Uterus (tissue), 4 donors: ENCODE results near the gene MEST. TPM values are rescaled to one million over a fixed set of nuclear protein-coding genes. Genes with fewer than 3 reads are reported as not detected.

ENCODE experiments used
- DNase-seq, 2 donors: peaks; one replicate each; pipeline ENCODE4 v3.0.0-alpha.2; 2019 to 2020
- H3K27ac ChIP-seq, 2 donors: fragments of 200-600 bp; sonication (generic); 1 replicate in 1 of 2; 2 replicates in 1 of 2; pipeline ENCODE4 v1.5.1; 2016 to 2018
- H3K27me3 ChIP-seq, 2 donors: fragments of 200-600 bp; sonication (generic); one replicate each; pipeline ENCODE4 v1.5.1; 2018 to 2019; ENCODE audit warnings: control low read depth in 1 of 2
- H3K36me3 ChIP-seq, 2 donors: fragments of 200-600 bp; sonication (generic); one replicate each; pipeline ENCODE4 v1.5.1; 2019; ENCODE audit warnings: control low read depth in 1 of 2
- H3K4me1 ChIP-seq, 2 donors: fragments of 200-600 bp; sonication (generic); one replicate each; pipeline ENCODE4 v1.5.1; 2018 to 2019; ENCODE audit warnings: control low read depth in 1 of 2
- H3K4me3 ChIP-seq, 2 donors: fragments of 200-600 bp; sonication (generic); 1 replicate in 1 of 2; 2 replicates in 1 of 2; pipeline ENCODE4 v1.5.1; 2018 to 2019; ENCODE audit warnings: mild to moderate bottlenecking in 1 of 2
- H3K9me3 ChIP-seq, 2 donors: fragments of 200-600 bp; sonication (generic); one replicate each; pipeline ENCODE4 v1.5.1; 2019; ENCODE audit warnings: control low read depth in 1 of 2
- CTCF ChIP-seq, 4 experiments: fragments of 200-600 bp in 2 of 4; fragments of 450-650 bp in 2 of 4; sonication (generic) in 2 of 4; IDR thresholded peaks; one replicate each; pipeline ENCODE4 v1.5.1; 2016 to 2019; ENCODE audit warnings: antibody characterized with exemption in 4 of 4, mild to moderate bottlenecking in 2 of 4, moderate library complexity in 1 of 4
- POLR2A ChIP-seq, 2 donors: fragments of 450-650 bp; IDR thresholded peaks; one replicate each; pipeline ENCODE4 v1.6.1; 2016; ENCODE audit warnings: antibody characterized with exemption in 2 of 2, mild to moderate bottlenecking in 1 of 2, moderate library complexity in 1 of 2
- intact Hi-C: fragments of 100-400 bp; cut with DNase I; formaldehyde crosslinking; loops from one replicate; pipeline ENCODE4 v1.15.1; 2023; ENCODE audit warnings: low total_unique reads
- total RNA-seq, 4 donors: library from RNA; depleted of rRNA in 3 of 4; stranded (reverse); fragments of >200 nt in 3 of 4; gene quantifications; one replicate each; pipeline versions ENCODE4 v1.1.0 to v1.2.4, GENCODE V29; 2014 to 2023
- donor health status: DM: yes; HTN: yes; CAD: no.

Gene MEST
- total RNA-seq, 4 donors from 2014 or later, result 7.7 to 462 (median 23.7) TPM

GRCh38 chr7:130493275-130493873 lies 1.5 kb downstream of the MEST start:
- DNase-seq, result no peak
- peak overlapping the region; percentile 28 to 32 for H3K4me3 ChIP-seq
- TF ChIP-seq POLR2A (IDR thresholded peaks at IDR 0.05) (no peak), CTCF (IDR thresholded peaks at IDR 0.05) (no peak)
- no peaks in the 10 kb centered on the region for H3K9me3 ChIP-seq
- H3K4me1 ChIP-seq, result no peaks in the 10 kb centered on the region
- peak overlapping the region; percentile 42 to 76 for H3K27ac ChIP-seq
- H3K36me3 ChIP-seq, result no peaks in the 10 kb centered on the region
- H3K27me3 ChIP-seq, result no peaks in the 10 kb centered on the region
- intact Hi-C loops, result no loop called here

GRCh38 chr7:130494431-130494858 lies 2.6 kb downstream of the MEST start:
- intact Hi-C loops, result no loop called here

GRCh38 chr7:130500463-130500862 lies 8.6 kb downstream of the MEST start:
- Histone ChIP-seq H3K27me3 (no peaks in the 10 kb centered on the region), H3K27ac (no peak overlapping the region), H3K4me1 (no peaks in the 10 kb centered on the region), H3K9me3 (no peaks in the 10 kb centered on the region), H3K36me3 (no peaks in the 10 kb centered on the region), H3K4me3 (no peak overlapping the region)
- no peak for TF ChIP-seq CTCF (IDR thresholded peaks at IDR 0.05)
- TF ChIP-seq POLR2A (IDR thresholded peaks at IDR 0.05), result no peak
- no peak for DNase-seq
- intact Hi-C loops, result no loop called here

More at GRCh38 chr7:130494431-130494858, 2.6 kb downstream of the MEST start:
- no peaks in the 10 kb centered on the region for H3K27me3 ChIP-seq
- no peaks in the 10 kb centered on the region for H3K36me3 ChIP-seq
- H3K4me3 ChIP-seq, result no peak overlapping the region
- no peak for DNase-seq
- H3K9me3 ChIP-seq, result no peaks in the 10 kb centered on the region
- peak overlapping the region in 1 of 2 donors; percentile 76 for H3K27ac ChIP-seq
- H3K4me1 ChIP-seq, result no peaks in the 10 kb centered on the region
- TF ChIP-seq CTCF (IDR thresholded peaks at IDR 0.05) (no peak), POLR2A (IDR thresholded peaks at IDR 0.05) (no peak)

GRCh38 chr7:130500910-130501309 lies 9.0 kb downstream of the MEST start:
- intact Hi-C loops, result no loop called here
- Histone ChIP-seq H3K9me3 (no peaks in the 10 kb centered on the region), H3K27me3 (no peaks in the 10 kb centered on the region), H3K4me3 (no peak overlapping the region), H3K4me1 (no peaks in the 10 kb centered on the region), H3K27ac (no peak overlapping the region), H3K36me3 (no peaks in the 10 kb centered on the region)
- DNase-seq, result no peak
- no peak for TF ChIP-seq POLR2A (IDR thresholded peaks at IDR 0.05)
- TF ChIP-seq CTCF (IDR thresholded peaks at IDR 0.05), result no peak

- Histone ChIP-seq H3K4me3 (no peak overlapping the region), H3K36me3 (no peaks in the 10 kb centered on the region), H3K27ac (no peak overlapping the region), H3K9me3 (no peaks in the 10 kb centered on the region), H3K27me3 (no peaks in the 10 kb centered on the region), H3K4me1 (no peaks in the 10 kb centered on the region)
- intact Hi-C loops, result no loop called here
- no peak for TF ChIP-seq CTCF (IDR thresholded peaks at IDR 0.05)
- no peak for TF ChIP-seq POLR2A (IDR thresholded peaks at IDR 0.05)
- DNase-seq, result no peak
Measured at GRCh38 chr7:130505753-130506152, 13.9 kb downstream of the MEST start.
